GM12878 (cell line): ENCODE results near the gene PLXND1. TPM values are rescaled to one million over a fixed set of nuclear protein-coding genes. Genes with fewer than 3 reads are reported as not detected.

Source experiments
- BHLHE40 ChIP-seq, 2 experiments: fragments of 450-650 bp in 1 of 2; IDR thresholded peaks; 2 replicates each; pipeline ENCODE4 v1.6.1; 2011 to 2017; ENCODE audit warnings: low read depth in 2 of 2, borderline replicate concordance in 1 of 2, improper control_type of control experiment in 1 of 2, low read length in 1 of 2, mild to moderate bottlenecking in 1 of 2
- KAT2A ChIP-seq: conservative IDR thresholded peaks from 2 replicates; pipeline ENCODE4 v1.6.1; 2011; ENCODE audit warnings: low read depth, low read length; ENCODE audit not compliant: control insufficient read depth
- NFYA ChIP-seq: IDR thresholded peaks from 2 replicates; pipeline ENCODE4 v1.6.1; 2011; ENCODE audit warnings: low read depth, mild to moderate bottlenecking, low read length, improper control_type of control experiment, borderline replicate concordance
- SUZ12 ChIP-seq: fragments of 200-600 bp; sonication (generic); IDR thresholded peaks from one replicate; pipeline ENCODE4 v1.6.1; 2018; ENCODE audit warnings: antibody characterized with exemption, mild to moderate bottlenecking; ENCODE audit not compliant: unreplicated experiment
- TCF12 ChIP-seq: IDR thresholded peaks from 2 replicates; pipeline ENCODE4 v1.6.1; 2011; ENCODE audit warnings: low read depth, mild to moderate bottlenecking, low read length
- ZNF622 ChIP-seq: fragments of 450-650 bp; IDR thresholded peaks from 2 replicates; pipeline ENCODE4 v1.6.1; 2017; ENCODE audit warnings: mild to moderate bottlenecking, inconsistent platforms
- polyA plus RNA-seq, 11 experiments: library from polyadenylated mRNA; depleted of rRNA in 4 of 11; unstranded in 6 of 11; stranded (reverse) in 5 of 11; fragments of >200 nt; fragmentation: Nextera tagmentation in 4 of 11; fragmentation: Illumina TruSeq in 1 of 11; extraction: Ambion mirVana in 4 of 11; extraction: Trizol in 1 of 11; gene quantifications; 1 replicate in 1 of 11; 2 replicates in 10 of 11; pipeline versions ENCODE4 v1.2.1 to v1.2.3, GENCODE V29; 2011 to 2016; ENCODE audit warnings: inconsistent platforms in 2 of 11, missing spikeins in 2 of 11, low read depth in 1 of 11
- total RNA-seq, 4 experiments: library from RNA; depleted of rRNA in 3 of 4; stranded (reverse); fragments of >200 nt in 3 of 4; fragmentation: Illumina TruSeq in 1 of 4; extraction: Trizol in 1 of 4; gene quantifications; 2 replicates each; pipeline versions ENCODE4 v1.2.1 to v1.2.3, GENCODE V29; 2013 to 2021
- TF ChIP-seq, protein P1 (sequence below): fragments of 450-650 bp; formaldehyde crosslinking; IDR thresholded peaks from 2 replicates; pipeline ENCODE4 v1.5.0; 2022; ENCODE audit warnings: mild to moderate bottlenecking, missing genetic modification characterization
- TF ChIP-seq, protein P2 (sequence below): fragments of 450-650 bp; IDR thresholded peaks from 2 replicates; pipeline ENCODE4 v1.6.1; 2017; ENCODE audit warnings: mild to moderate bottlenecking

PLXND1 gene
- total and polyA plus RNA-seq, 10 of the 15 experiments (the other 5 are each of a cell fraction or from before 2014, with no cell fraction given): 0.01 to 2.3 (median 0.72) TPM; not detected in 7

DNA sequence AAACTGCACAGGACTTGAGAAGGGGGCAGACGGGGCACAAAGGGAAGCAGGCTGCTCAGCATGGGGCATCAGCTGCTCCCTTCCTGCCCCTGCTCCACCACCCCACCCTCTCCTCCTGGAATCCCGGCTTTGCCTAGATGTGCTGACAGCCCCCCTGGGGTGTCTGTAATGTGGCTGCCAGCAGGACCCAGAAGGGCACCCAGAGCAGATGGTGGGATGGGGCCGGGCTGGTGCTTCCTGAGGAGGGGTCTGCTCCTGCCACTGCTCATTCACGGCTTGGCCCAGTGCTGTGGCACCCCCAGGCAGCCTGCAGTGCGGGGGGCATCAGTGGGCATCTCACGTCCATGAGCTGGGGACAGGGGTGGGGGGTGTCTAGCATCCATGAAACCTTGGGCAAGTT, 53.3 kb downstream of the PLXND1 start (continued):
- TF ChIP-seq, protein P1, sequence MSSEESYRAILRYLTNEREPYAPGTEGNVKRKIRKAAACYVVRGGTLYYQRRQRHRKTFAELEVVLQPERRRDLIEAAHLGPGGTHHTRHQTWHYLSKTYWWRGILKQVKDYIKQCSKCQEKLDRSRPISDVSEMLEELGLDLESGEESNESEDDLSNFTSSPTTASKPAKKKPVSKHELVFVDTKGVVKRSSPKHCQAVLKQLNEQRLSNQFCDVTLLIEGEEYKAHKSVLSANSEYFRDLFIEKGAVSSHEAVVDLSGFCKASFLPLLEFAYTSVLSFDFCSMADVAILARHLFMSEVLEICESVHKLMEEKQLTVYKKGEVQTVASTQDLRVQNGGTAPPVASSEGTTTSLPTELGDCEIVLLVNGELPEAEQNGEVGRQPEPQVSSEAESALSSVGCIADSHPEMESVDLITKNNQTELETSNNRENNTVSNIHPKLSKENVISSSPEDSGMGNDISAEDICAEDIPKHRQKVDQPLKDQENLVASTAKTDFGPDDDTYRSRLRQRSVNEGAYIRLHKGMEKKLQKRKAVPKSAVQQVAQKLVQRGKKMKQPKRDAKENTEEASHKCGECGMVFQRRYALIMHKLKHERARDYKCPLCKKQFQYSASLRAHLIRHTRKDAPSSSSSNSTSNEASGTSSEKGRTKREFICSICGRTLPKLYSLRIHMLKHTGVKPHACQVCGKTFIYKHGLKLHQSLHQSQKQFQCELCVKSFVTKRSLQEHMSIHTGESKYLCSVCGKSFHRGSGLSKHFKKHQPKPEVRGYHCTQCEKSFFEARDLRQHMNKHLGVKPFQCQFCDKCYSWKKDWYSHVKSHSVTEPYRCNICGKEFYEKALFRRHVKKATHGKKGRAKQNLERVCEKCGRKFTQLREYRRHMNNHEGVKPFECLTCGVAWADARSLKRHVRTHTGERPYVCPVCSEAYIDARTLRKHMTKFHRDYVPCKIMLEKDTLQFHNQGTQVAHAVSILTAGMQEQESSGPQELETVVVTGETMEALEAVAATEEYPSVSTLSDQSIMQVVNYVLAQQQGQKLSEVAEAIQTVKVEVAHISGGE (CRISPR knock-in tag): no peak
- TF ChIP-seq TCF12 (no peak), ZNF622 (no peak), NFYA (no peak), SUZ12 (no peak), BHLHE40 (IDR thresholded peaks at IDR 0.05; ENCODE audit: borderline replicate concordance in 1 of 2, low read depth in 2 of 2, low read length in 1 of 2) (no peak), KAT2A (no peak)
- TF ChIP-seq, protein P2, sequence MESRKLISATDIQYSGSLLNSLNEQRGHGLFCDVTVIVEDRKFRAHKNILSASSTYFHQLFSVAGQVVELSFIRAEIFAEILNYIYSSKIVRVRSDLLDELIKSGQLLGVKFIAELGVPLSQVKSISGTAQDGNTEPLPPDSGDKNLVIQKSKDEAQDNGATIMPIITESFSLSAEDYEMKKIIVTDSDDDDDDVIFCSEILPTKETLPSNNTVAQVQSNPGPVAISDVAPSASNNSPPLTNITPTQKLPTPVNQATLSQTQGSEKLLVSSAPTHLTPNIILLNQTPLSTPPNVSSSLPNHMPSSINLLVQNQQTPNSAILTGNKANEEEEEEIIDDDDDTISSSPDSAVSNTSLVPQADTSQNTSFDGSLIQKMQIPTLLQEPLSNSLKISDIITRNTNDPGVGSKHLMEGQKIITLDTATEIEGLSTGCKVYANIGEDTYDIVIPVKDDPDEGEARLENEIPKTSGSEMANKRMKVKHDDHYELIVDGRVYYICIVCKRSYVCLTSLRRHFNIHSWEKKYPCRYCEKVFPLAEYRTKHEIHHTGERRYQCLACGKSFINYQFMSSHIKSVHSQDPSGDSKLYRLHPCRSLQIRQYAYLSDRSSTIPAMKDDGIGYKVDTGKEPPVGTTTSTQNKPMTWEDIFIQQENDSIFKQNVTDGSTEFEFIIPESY: no peak
- TF ChIP-seq, all 136 proteins: peak for 0
